GM18873 (cell line): ENCODE data around the gene BNIP5.
"Not testable (repeated sequence)": the region's sequence is repeated elsewhere in the genome, so short reads cannot be mapped to it uniquely, and the experiment has no call there.

ENCODE experiments used
- ATAC-seq: cut with Tn5 transposase; IDR thresholded peaks from one replicate; pipeline ENCODE4 v1.9.1; 2021; ENCODE audit warnings: mild to moderate bottlenecking, moderate library complexity, moderate number of reproducible peaks; ENCODE audit not compliant: unreplicated experiment, low FRiP score

Gene BNIP5

GRCh38 chr6:36345681-36346466, 9.2 kb upstream of the BNIP5 start:
- ATAC-seq = no peak

- no peak for ATAC-seq
Observed at GRCh38 chr6:36343109-36343680, 6.5 kb upstream of the BNIP5 start.

GRCh38 chr6:36340618-36341454, 4.1 kb upstream of the BNIP5 start:
- ATAC-seq = no peak

DNA sequence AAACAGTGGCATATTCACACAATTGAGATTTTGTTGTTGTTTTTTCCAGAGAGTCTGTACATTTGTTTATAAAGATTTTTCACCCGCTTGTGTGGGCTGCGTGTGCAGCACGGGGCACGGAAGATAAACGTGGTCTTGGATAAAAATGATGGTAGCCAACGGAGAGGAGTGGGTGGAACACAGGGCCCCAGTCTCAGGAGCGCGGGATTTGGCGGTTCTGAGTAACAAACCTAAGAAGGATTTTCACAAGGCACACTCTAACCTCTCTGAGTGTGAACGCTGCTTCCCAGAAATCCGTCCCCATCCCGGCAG, 3.6 kb upstream of the BNIP5 start:
- no peak for ATAC-seq

DNA sequence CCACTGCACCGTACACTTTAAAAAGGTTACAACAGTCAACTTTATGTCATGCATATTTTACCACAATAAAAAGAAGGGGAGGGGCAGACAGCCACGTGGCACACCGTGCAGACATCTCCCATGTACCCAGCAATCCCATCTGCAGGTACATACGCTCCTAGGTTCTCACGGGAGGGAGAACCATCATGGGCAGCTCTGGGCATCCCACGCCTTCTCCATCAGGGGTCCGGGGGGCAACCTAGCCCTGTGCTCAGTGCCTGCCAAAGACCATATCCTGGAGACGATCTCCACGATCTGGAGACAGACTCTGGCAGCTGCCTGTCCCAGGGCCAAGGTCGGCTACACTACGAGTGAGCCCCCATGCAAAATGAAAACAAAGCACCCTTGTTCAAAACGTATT, 2.5 kb upstream of the BNIP5 start:
- ATAC-seq = no peak

DNA sequence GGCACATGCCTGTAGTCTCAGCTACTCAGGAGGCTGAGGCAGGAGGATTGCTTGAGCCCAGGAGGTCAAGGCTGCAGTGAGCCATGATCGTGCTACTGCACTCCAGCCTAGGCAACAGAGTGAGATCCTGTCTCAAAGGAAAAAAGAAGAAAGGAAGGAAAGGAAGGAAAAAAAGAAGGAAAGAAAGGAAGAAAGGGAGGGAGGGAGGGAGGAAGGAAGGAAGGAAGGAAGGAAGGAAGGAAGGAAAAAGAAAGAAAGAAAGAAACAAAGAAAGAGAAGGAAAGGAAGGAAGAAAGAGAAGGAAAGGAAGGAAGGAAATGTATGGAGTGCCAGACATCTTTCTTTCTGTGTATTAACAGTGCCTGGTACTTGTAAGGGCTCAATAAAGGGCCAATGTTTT, 1.5 kb upstream of the BNIP5 start:
- ATAC-seq = not testable (repeated sequence)

DNA sequence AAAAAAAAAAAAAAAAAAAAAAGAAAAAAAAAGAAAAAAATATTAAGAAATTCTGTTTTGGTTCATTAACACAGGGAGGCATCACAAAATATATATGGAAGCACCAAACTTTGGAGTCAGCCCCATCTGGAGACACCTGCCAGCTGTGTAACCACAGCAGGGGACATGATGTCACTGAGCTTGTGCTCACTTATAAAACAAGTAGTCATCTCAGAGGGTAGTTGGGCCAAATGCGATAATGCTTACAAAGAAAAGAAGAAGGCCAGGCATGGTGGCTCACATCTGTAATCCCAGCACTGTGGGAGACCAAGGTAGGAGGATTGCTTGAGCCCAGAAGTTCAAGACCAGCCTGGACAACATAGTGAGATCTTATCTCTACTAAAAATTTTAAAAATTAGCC, 1.1 kb upstream of the BNIP5 start:
- ATAC-seq = no peak

GRCh38 chr6:36336208-36336710, 429 bp downstream of the BNIP5 start:
- no peak for ATAC-seq

GRCh38 chr6:36335465-36336207, 1.1 kb downstream of the BNIP5 start:
- no peak for ATAC-seq

GRCh38 chr6:36334832-36335459, 1.7 kb downstream of the BNIP5 start:
- no peak for ATAC-seq

GRCh38 chr6:36333931-36334725, 2.6 kb downstream of the BNIP5 start:
- no peak for ATAC-seq

DNA sequence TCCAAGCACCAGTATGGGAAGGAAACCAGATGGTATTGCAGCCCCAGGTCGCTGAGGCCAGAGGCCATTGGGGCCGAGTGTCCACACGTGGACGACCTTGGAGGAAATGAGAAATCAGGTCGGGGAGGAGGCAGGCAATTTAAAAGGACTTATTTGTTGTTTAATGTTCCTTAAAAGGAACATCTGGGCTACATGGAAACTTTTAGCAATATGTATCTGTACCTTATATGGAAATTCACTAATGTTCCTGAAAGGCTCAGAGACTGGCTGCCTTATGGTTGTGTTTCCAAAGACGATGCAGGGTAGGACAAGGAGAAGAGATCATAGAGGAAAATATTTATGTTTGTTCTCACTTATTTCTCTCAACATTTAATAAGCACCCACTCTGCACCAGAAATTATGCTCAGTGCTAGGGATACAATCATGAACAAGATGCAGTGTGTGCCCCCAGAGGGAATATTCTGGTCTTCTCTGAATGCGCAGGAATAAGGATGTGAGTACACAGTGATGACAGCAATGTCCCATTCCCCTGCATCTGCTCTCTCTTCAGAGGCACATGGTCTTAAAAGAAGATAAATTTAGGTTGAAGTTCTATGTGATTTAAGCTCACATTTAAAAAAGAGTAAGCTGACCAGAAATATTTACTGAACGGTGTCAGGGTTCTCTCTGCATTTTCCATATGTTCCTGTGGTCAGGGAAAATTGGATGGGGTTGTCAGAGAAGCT, 3.4 kb downstream of the BNIP5 start:
- ATAC-seq = no peak

DNA sequence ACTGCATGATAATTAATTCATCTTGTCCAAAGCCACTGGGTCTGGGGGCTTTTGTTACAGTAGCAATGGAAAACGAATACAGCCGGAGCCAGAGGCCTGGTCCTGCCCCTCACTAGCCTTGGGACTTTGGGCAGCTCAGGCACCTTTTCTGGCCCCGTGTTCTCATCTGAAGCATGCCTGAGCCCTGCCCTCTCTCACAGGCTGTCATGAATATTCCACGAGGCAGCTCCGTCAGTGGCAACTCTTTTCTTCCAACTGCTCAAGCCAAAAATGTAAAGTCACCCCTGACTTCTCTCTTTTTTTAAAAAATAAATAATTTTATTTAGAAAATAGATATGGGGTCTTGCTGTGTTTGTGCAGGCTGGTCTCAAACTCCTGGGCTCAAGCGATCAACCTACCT, 5.3 kb downstream of the BNIP5 start:
- no peak for ATAC-seq

GRCh38 chr6:36330366-36330765, 6.3 kb downstream of the BNIP5 start:
- ATAC-seq = no peak

DNA sequence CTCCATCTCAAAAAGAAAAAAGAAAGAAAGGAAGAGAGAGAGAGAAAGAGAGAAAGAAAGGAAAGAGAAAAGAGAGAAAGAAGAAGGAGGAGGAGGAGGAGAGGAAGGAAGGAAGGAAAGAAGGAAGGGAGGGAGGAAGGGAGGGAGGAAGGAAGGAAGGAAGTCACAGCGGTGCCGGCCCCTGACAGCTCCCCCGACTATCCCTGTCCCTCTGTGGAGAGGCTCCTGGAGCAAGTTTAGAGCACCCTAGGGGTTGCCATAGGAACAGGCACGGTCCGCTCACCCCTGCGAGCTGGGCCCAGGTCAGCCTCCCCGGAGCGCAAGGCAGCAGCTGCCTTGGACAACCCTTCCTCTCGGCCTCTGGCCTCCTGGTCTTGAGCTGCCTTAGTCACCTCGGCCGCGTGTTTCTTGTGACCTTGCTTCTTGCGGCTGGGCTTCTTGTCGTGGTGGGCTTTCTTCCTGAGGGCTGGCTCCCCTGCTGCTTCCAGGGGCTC, 6.8 kb downstream of the BNIP5 start:
- no peak for ATAC-seq

DNA sequence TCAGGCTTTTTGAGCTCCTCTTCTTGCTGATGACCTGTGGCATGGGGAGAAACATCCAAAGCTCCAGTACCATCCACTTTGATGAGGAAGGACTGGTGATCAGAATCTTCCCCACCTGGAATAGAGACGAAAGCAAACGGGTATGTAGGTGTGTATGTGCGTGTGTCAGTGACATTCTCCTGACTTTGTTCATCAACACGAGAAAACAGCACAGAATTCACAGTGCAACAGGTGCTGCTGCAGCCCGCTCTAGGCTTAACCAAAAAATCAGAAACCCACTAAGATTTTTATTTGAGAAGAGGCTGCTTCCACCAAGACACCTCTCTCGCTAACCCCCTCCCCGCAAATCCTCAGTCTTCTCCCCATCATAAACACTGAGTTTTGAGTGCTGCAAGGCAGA, 8.1 kb downstream of the BNIP5 start:
- ATAC-seq = no peak

- ATAC-seq = no peak
Observed at GRCh38 chr6:36327919-36328236, 8.8 kb downstream of the BNIP5 start.

DNA sequence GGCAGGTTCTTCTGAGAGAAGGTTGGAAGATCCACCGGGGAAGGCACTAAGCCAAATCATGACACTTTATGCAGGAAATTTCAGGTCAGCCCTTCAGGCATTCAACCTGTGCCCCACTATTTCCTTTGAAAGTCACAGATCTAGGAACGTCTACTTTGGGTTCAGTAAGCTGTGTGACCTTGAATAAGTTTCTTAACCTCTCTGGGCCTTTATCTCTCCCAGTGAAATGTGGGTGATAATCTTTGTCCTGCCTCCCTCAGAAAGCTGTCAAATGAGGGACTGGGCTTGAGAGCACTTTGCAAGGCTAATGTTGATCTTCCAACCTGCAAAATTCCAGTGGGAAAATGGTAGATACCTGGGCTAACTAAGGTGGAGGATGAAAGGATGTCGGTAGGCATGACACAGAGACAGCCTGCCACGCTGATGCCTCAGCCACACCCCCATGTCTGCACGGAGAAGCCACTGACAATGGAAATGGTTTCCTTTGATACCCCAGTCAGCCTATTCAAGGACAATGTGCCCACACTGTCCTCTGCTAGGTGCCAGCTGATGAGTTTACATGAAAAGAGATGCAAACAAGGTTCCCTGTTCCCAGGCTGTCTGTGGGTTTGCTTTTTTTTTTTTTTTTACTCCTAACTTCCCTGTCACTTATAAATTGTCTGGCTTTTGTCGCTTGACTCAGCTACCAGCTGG, 9.3 kb downstream of the BNIP5 start:
- no peak for ATAC-seq
